Stimulated activated CD4-positive, alpha-beta T cell treated with anti-CD3 and anti-CD28 coated beads, Interleukin-4, amount 100 ng/mL, for 48 hours (primary cell): ENCODE measurements around the gene FADS3.
"Not testable (repeated sequence)": the region's sequence is repeated elsewhere in the genome, so short reads cannot be mapped to it uniquely, and the experiment has no call there.

Experiments
- DNase-seq, 2 donors: peaks; one replicate each; pipeline ENCODE4 v3.0.0-alpha.2; 2020; ENCODE audit warnings: low read depth in 2 of 2

Gene FADS3

GRCh38 chr11:61898247-61898582 is 6.9 kb upstream of the FADS3 start:
- no peak for DNase-seq

GRCh38 chr11:61897387-61898246 is 6.3 kb upstream of the FADS3 start:
- peak; percentile 70 to 81 for DNase-seq

- no peak for DNase-seq
Measured at GRCh38 chr11:61896665-61897386, 5.5 kb upstream of the FADS3 start.

GRCh38 chr11:61895718-61896059 is 4.3 kb upstream of the FADS3 start:
- DNase-seq = no peak

- no peak for DNase-seq
Measured at GRCh38 chr11:61895046-61895717, 3.8 kb upstream of the FADS3 start.

GRCh38 chr11:61893981-61894380 is 2.6 kb upstream of the FADS3 start:
- no peak for DNase-seq

- DNase-seq = no peak
Measured at GRCh38 chr11:61892085-61892370, 683 bp upstream of the FADS3 start.

- DNase-seq = peak in 1 of 2 donors; percentile 21
Measured at GRCh38 chr11:61890529-61891330, 615 bp downstream of the FADS3 start.

GRCh38 chr11:61889831-61890230 is 1.5 kb downstream of the FADS3 start:
- no peak for DNase-seq

- no peak for DNase-seq
Measured at GRCh38 chr11:61888590-61888989, 2.8 kb downstream of the FADS3 start.

GRCh38 chr11:61887839-61888494 is 3.4 kb downstream of the FADS3 start:
- DNase-seq = no peak

GRCh38 chr11:61886643-61887042 is 4.7 kb downstream of the FADS3 start:
- no peak for DNase-seq

GRCh38 chr11:61885784-61886580 is 5.4 kb downstream of the FADS3 start:
- DNase-seq = no peak

GRCh38 chr11:61885166-61885778 is 6.1 kb downstream of the FADS3 start:
- DNase-seq = no peak

- DNase-seq = no peak
Measured at GRCh38 chr11:61883947-61884346, 7.4 kb downstream of the FADS3 start.

GRCh38 chr11:61883327-61883726 is 8.0 kb downstream of the FADS3 start:
- no peak for DNase-seq

GRCh38 chr11:61882879-61883278 is 8.5 kb downstream of the FADS3 start:
- no peak for DNase-seq

- not testable (repeated sequence) for DNase-seq
Measured at GRCh38 chr11:61882267-61882666, 9.1 kb downstream of the FADS3 start.

- DNase-seq = no peak
Measured at GRCh38 chr11:61881397-61881796, 9.9 kb downstream of the FADS3 start.

GRCh38 chr11:61880454-61880853 is 10.9 kb downstream of the FADS3 start:
- DNase-seq = no peak
